Urothelium cell line (cell line): Measurements from ENCODE around the gene NIFK.
"Not testable (repeated sequence)": the region's sequence is repeated elsewhere in the genome, so short reads cannot be mapped to it uniquely, and the experiment has no call there.

ENCODE experiments used
- DNase-seq: peaks from one replicate; pipeline ENCODE4 v3.0.0; 2011; ENCODE audit warnings: low spot score, mixed read lengths
- FAIRE-seq: peaks from 2 replicates; lab custom pipeline; 2011; peaks lifted over from hg19 to GRCh38; lab: Jason Lieb, UNC

NIFK gene

DNA sequence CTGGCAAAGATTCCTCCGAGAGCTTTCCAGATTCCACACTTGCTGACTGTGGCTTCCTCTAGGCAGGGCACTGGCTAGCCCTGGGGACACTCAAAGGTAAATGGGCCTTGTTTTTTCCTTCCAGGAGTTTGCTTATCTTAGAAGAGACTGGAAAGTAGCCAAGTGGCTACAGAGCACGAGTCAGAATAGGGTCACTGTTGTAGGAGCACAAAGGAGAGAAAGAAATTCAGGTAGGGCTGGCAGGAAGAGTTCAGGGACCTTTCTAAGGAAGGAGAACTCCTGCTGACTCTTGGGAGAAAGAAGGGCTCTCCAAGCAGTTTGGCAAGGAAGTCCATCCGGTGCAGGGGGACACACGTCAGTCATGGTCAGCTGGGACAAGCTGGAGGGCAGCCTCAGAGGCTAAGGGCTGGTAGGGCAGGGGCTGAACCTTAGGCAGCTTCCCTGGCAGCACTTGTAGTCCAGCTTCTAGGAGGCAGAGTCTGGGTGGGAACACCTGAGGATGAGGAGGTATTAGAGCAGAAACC lies 39.5 kb downstream of the NIFK start:
- FAIRE-seq (no peak), DNase-seq (no peak)

DNA sequence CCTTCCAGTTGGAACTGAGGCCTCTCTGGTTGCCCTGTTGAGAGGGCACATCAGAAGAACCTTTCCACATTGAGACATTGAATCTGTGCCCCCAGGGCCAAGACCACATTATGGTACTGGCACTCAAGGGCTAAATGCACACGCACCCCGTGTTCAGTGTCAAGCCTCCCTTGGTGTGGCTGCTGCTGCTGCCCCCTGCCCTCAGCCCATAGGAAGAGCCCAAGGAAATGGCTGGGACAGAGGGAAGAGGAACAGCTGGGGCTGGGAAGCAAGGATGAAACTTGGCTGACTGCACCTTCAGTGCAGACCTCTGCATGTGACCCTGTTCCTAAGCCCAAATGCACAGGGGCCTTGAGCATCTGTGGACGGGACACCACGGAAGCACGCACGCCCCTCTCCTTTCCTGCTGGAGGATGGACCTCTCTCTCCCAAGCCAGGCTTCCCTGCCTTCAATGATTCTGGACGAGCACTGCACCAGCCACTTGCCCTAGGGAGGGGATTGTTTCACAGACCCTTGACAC lies 40.2 kb downstream of the NIFK start:
- no peak for FAIRE-seq

DNA sequence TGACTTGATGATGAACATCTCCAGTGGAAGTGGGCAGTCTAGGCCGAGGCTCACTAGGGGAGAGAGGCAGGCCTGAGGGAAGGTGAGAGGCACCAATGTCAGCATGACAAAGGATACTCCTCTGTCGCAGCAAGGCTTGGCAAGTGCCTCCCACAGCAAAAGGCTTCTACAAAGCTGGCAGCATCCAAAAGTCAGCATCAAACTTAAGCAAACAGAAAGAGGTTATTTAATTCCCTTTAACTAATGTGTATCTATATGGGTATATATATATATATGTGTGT lies 41.6 kb downstream of the NIFK start:
- FAIRE-seq, result no peak
- no peak for DNase-seq

More for the DNA sequence above, 40.2 kb downstream of the NIFK start:
- DNase-seq, result no peak

DNA sequence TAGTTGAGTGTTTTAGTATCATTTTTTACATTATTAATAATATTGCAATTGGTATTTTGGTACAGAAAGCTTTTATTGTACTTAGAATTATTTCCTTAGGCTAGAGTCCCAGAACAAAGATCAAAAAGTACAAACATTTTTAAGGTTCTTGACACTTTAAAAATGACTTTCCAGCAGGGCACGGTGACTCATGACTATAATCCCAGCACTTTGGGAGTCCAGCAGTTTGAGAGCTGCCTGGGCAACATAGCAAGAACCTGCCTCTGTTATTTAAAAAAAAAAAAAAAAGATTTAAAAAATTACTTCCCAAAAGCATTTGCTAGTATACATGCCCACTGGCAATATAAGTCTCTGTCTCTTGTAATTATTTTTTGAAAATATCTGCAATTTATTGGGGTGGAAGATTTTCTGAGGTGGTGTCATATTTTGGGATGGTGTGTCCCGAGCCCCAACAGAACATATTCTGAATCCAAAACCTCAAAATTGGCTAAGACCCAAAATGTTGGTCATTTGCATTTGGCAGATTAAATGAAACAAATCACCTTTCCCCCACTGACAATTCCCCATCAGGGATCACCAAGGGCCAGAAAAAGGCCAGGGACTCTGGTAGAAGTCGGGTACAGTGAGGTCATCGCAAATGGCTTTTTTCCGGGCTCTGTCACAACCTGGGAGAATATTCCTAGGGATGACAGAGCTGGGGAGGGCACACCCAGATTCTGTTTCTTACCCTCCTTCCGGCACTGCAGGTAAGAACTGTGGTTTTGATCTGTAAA lies 42.1 kb downstream of the NIFK start:
- DNase-seq (no peak), FAIRE-seq (no peak)

DNA sequence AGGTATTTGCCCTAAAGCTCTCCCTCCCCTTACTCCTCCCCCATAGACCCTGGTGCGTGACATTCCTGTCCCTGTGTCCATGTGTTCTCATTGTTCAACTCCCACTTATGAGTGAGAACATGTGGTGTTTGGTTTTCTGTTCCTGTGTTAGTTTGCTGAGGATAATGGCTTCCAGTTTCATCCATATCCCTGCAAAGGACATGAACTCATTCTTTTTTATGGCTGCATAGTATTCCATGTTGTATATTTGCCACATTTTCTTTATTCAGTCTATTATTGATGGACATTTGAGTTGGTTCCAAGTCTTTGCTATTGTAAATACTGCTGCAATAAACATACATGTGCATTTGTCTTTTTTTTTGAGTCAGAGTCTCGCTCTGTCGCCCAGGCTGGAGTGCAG lies 46.1 kb downstream of the NIFK start:
- DNase-seq, FAIRE-seq: not testable (repeated sequence)

DNA sequence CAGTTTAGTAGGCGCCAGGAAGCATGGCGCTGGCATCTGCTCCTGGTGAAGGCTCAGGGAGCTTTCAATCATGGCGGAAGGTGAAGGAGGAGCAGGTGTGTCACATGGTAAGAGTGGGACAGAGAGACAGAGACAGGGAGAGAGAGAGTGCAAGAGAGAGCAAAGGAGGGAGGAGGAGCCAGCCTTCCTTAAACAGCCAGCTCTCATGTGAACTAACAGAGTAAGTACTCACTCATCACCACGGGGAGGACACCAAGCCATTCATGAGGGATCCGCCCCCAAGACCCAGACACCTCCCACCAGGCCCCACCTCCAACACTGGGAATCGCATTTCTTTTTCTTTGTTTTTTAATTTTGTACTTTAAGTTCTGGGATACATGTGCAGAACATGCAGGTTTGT lies 46.6 kb downstream of the NIFK start:
- FAIRE-seq (no peak), DNase-seq (no peak)

DNA sequence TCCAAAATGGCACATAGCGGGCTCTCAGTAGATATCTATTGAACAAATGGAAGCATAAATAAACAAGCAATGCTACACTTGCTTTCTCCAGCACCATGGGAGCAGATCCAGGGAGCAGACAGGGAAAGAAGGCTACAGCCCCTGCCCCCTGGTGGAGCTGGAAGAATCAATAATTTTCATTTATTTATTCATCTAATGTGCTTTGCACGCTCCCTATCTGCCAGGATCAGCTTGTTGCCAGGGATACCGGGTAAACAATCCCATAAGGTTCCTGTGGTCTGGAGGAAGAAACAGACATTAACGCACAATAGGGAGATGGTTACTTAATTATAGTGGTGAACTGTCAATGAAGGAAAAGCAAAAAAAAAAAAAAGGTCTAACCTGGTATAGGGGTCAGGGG lies 47.3 kb downstream of the NIFK start:
- no peak for DNase-seq
- no peak for FAIRE-seq

DNA sequence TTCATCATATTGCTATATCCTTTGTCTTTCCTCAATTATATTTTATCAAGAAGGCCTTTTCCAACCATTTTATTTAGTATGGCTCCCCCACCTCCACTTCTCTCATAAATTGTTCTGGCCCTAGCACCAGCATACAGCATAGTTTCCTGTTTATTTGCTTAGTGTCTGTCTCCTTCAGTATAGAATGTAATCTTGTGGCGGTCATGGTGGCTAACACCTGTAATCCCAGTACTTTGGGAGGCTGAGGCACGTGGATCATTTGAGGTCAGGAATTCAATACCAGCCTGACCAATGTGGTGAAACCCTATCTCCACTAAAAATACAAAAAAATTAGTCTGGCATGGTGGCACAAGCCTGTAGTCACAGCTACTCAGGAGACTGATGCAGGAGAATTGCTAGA lies 47.9 kb downstream of the NIFK start:
- DNase-seq, result no peak
- no peak for FAIRE-seq

DNA sequence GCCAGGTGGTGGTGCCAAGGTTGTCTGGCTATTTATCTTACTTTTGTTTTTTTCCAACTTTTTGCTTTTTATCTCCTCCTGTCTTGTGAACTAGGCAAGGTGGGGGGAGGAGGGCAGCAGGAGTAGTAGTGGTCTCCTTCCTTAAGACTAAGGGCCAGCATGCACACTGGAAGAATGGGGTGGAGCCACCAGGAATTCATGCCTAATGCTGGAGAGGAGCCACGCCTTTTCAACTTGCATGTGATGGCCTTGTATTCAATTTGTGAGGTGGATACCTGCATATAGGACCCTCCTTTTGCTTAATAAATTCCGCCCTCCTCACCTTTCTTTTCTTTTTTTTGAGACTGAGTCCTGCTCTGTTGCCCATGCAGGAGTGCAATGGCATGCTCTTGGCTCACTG lies 49.8 kb downstream of the NIFK start:
- DNase-seq, result no peak
- no peak for FAIRE-seq

DNA sequence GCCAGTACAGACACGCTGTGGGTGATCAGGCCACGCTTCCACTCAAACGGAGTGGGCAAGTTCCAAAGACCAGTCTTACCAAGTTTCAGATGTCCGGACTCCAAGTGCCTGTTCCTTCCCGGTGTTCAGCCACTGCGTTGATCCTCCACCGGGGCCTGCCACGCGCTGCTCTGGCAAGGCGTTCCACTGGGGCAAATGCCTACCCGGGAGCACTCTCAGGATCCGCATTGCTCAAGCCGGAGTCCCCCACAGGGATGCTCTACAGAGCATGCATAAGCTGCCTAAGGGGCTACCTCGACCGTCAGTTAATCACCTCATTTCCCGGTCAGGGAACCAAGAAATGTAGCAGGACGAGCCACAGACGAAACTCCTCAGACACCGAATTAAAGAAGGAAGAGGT lies 50.5 kb downstream of the NIFK start:
- FAIRE-seq (no peak), DNase-seq (no peak)

DNA sequence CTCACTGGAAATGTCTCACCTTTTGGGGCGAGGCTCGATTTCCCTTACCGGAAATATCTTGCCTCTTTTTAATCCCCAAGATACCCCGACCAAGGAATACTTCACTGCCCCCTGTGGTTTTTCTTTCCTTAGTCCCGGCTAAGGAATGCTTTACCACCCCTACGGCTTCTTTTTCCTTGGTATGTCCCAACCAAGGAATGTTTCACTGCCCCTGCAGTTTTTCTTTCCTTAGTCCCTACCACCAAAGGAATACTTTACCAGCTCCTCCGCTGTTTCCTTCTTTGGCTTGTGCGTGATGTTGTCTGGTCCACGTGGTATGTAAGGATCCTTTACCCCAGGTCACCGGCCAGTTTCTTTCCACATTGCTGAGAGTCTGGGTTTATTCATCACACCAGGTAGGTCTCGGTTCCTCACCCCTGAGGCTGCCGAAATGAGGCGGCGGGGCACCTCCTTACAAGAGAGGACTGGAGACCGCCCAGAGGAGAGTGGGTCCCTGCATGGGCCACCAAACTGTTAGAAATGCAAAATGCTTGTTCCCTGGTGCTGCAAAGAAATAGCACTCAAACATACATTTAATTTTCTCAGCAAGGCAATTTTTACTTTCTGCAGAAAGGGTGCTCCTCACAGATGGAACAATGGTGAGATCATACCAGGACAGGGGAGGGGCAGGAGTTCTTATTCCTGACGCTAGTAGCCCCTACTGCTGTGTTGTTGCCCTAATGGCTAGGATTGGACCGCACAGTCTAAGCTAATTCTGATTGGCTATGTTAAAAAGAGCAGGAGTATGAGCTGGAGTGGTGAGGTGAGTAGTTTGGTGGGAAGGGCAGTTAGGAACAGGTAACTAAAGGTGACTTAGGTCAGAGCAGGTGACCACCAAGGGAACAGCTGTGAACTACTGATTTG lies 54.0 kb downstream of the NIFK start:
- no peak for DNase-seq
- no peak for FAIRE-seq

DNA sequence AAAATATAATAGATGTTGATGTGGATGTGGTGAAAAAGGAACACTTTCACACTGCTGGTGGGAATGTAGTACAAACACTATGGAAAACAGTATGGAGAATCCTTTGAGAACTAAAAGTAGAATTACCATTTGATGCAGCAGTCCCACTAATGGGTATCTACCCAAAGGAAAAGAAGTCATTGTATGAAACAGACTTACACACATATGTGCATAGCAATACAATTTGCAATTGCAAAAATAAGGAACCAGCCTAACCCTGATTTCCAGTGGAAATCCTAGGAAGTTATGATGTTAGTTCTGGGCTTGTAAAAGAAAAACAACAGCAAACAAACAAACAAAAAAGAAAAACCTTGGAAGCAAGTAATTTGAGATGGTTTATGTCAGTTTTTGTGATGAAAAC lies 58.8 kb downstream of the NIFK start:
- DNase-seq (no peak), FAIRE-seq (no peak)
